ENCODE measurements around the gene SAMD9L.

Gene SAMD9L

DNA sequence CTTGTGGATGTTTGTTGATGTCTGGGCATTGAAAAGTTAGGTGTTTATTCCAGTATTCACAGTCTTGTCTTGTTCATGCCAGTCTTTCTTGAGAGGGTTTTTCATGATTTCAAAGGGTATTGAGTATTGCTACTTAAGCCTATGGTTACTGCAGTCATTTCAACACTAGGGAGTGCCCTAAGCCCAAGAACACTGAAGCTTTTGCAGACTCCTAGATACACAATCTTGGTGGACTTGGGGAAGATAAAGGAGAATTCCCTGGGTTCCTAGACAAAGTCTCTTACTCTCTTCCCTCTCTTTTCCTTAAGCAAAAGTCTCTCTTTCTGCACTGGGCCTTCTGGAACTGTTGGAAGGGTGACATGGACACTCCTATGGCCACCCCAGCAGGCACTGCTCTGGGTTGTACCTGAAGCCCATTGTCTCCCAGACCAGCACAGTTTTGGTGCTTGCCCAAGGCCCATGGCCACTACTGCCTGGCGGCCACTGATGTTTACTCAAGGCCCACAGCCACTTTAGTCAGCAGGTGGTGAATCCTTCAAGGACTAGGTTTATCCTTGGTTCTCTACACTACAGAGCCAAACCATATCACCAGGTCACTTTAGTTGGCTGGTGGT lies 55.3 kb downstream of the SAMD9L start:
- ChIA-PET CTCF (no interaction called here), POLR2A (ENCODE audit: low non-redundant PET) (no interaction called here)
- H3K27ac ChIP-seq: no peak overlapping the region
- no peak for DNase-seq (ENCODE audit: low spot score)
- no peak for TF ChIP-seq CTCF (conservative IDR thresholded peaks at IDR 0.05; ENCODE audit: low read depth)

Measured in RWPE1 (cell line).